HCT116 (cell line): ENCODE data around the gene NFIX. TPM values are rescaled to one million over a fixed set of nuclear protein-coding genes. Genes with fewer than 3 reads are reported as not detected.
A peak's percentile ranks its signal among the peaks of the same experiment; 100 is the strongest.

Experiments
- ATAC-seq: fragments of 200-7000 bp; cut with Tn5 transposase; 2 replicates; pipeline ENCODE4 v1.9.1; 2020; ENCODE audit warnings: mild to moderate bottlenecking, moderate library complexity
- BruUV-seq: library from RNA; stranded (reverse); fragments of 400-500 nt; replicated peaks from 2 replicates; lab custom pipeline; 2021; lab: Mats Ljungman, UMichigan
- CTCF ChIA-PET: fragments of 300-600 bp; sonication (Branson Sonifier 250); formaldehyde crosslinking; loops from one replicate; lab custom pipeline; 2021; ENCODE audit warnings: antibody characterized with exemption; lab: Charles Lee
- POLR2A ChIA-PET: fragments of 300-600, 350-600 bp; sonication (Branson Sonifier 250); formaldehyde crosslinking; loops from one replicate; lab custom pipeline; 2021; ENCODE audit warnings: antibody characterized with exemption; lab: Charles Lee
- RAD21 ChIA-PET, 2 experiments: fragments of 300-600 bp; sonication (Branson Sonifier 250); formaldehyde crosslinking; loops; one replicate each; lab custom pipeline; 2023; ENCODE audit warnings: low total read pairs in 2 of 2; ENCODE audit not compliant: uncharacterized antibody in 2 of 2, unreplicated experiment in 2 of 2, low non-redundant PET in 1 of 2; lab: Charles Lee
- DNase-seq: peaks from one replicate; pipeline ENCODE4 v3.0.0-alpha.2; 2010; ENCODE audit warnings: low read depth, low spot score
- H2AFZ ChIP-seq: fragments of 200-600 bp; shearing (Covaris generic), sonication (generic); 2 replicates; pipeline ENCODE4 v1.6.1; 2017; ENCODE audit warnings: low read depth, mixed run types, mixed read lengths, antibody characterized with exemption, low read length; ENCODE audit not compliant: poor library complexity, severe bottlenecking
- H3K27ac ChIP-seq: 2 replicates; pipeline ENCODE4 v1.5.1; 2012; ENCODE audit warnings: low read depth, low read length
- H3K27me3 ChIP-seq: fragments of 200-600 bp; sonication (generic); 2 replicates; pipeline ENCODE4 v1.6.1; 2016; ENCODE audit warnings: mixed run types, low read length, mixed read lengths; ENCODE audit not compliant: insufficient read depth
- H3K36me3 ChIP-seq, 2 experiments: fragments of 200-500 bp in 1 of 2; fragments of 200-600 bp in 1 of 2; sonication (Bioruptor generic) in 1 of 2; sonication (generic) in 1 of 2; 2 replicates each; pipeline versions ENCODE4 v1.5.1 to v1.6.1; 2014 to 2016; ENCODE audit warnings: low read length in 2 of 2, inconsistent platforms in 1 of 2, mixed read lengths in 1 of 2, mixed run types in 1 of 2; ENCODE audit not compliant: insufficient read depth in 2 of 2, control insufficient read depth in 1 of 2
- H3K4me1 ChIP-seq, 2 experiments: fragments of 200-600 bp in 1 of 2; sonication (generic) in 1 of 2; 2 replicates each; pipeline versions ENCODE4 v1.5.1 to v1.6.1; 2012 to 2017; ENCODE audit warnings: low read length in 2 of 2, inconsistent platforms in 1 of 2, mild to moderate bottlenecking in 1 of 2, mixed read lengths in 1 of 2, mixed run types in 1 of 2, moderate library complexity in 1 of 2; ENCODE audit not compliant: insufficient read depth in 2 of 2, control insufficient read depth in 1 of 2
- H3K4me2 ChIP-seq: fragments of 200-600 bp; sonication (generic); 2 replicates; pipeline ENCODE4 v1.6.1; 2017; ENCODE audit warnings: mixed run types, low read length, mixed read lengths
- H3K4me3 ChIP-seq, 2 experiments: fragments of 200-600 bp in 1 of 2; sonication (generic) in 1 of 2; replicated peaks in 1 of 2; 2 replicates each; pipeline ENCODE4 v1.5.1; 2011 to 2016; ENCODE audit warnings: low read length in 2 of 2, control low read depth in 1 of 2, low read depth in 1 of 2, mild to moderate bottlenecking in 1 of 2, mixed read lengths in 1 of 2, mixed run types in 1 of 2
- H3K79me2 ChIP-seq: fragments of 200-600 bp; sonication (generic); 2 replicates; pipeline ENCODE4 v1.6.1; 2017; ENCODE audit warnings: mild to moderate bottlenecking, mixed run types, low read length, moderate library complexity, mixed read lengths; ENCODE audit not compliant: insufficient read depth
- H3K9ac ChIP-seq: fragments of 200-600 bp; sonication (generic); 2 replicates; pipeline ENCODE4 v1.6.1; 2016; ENCODE audit warnings: low read length, mixed read lengths
- H3K9me2 ChIP-seq: fragments of 200-600 bp; sonication (generic), shearing (Covaris generic); 2 replicates; pipeline ENCODE4 v1.6.1; 2017; ENCODE audit warnings: mixed run types, mild to moderate bottlenecking, moderate library complexity; ENCODE audit not compliant: insufficient read depth
- H3K9me3 ChIP-seq, 2 experiments: fragments of 200-500 bp in 1 of 2; fragments of 200-600 bp in 1 of 2; sonication (Bioruptor generic) in 1 of 2; sonication (generic) in 1 of 2; 2 replicates each; pipeline ENCODE4 v1.6.1; 2014 to 2017; ENCODE audit warnings: low read length in 2 of 2, mixed read lengths in 2 of 2, inconsistent platforms in 1 of 2, low read depth in 1 of 2, mild to moderate bottlenecking in 1 of 2, mixed run types in 1 of 2, moderate library complexity in 1 of 2; ENCODE audit not compliant: control insufficient read depth in 1 of 2, insufficient read depth in 1 of 2
- H4K20me1 ChIP-seq: fragments of 200-600 bp; sonication (generic), shearing (Covaris generic); 2 replicates; pipeline ENCODE4 v1.6.1; 2017; ENCODE audit warnings: mixed run types, mild to moderate bottlenecking, moderate library complexity; ENCODE audit not compliant: insufficient read depth
- CBX3 ChIP-seq: IDR thresholded peaks from 2 replicates; pipeline ENCODE4 v1.6.1; 2012; ENCODE audit warnings: low read depth
- CEBPB ChIP-seq: IDR thresholded peaks from 2 replicates; pipeline ENCODE4 v1.6.1; 2012; ENCODE audit warnings: low read depth
- EGR1 ChIP-seq: IDR thresholded peaks from 2 replicates; pipeline ENCODE4 v1.6.1; 2012; ENCODE audit warnings: low read depth
- ELF1 ChIP-seq: IDR thresholded peaks from 2 replicates; pipeline ENCODE4 v1.6.1; 2012; ENCODE audit warnings: low read depth, borderline replicate concordance
- EZH2 ChIP-seq: fragments of 200-600 bp; sonication (generic); IDR thresholded peaks from 2 replicates; pipeline ENCODE4 v1.6.1; 2017; ENCODE audit warnings: antibody characterized with exemption, mixed run types
- EZH2phosphoT487 ChIP-seq: fragments of 200-600 bp; IDR thresholded peaks from 2 replicates; pipeline ENCODE4 v1.6.1; 2018; ENCODE audit warnings: antibody characterized with exemption, borderline replicate concordance
- POLR2AphosphoS5 ChIP-seq: IDR thresholded peaks from 2 replicates; pipeline ENCODE4 v1.6.1; 2011; ENCODE audit warnings: mild to moderate bottlenecking, low read depth, low read length, moderate library complexity
- RAD21 ChIP-seq: IDR thresholded peaks from 2 replicates; pipeline ENCODE4 v1.6.1; 2012; ENCODE audit warnings: low read depth, mild to moderate bottlenecking
- SP1 ChIP-seq: IDR thresholded peaks from 2 replicates; pipeline ENCODE4 v1.6.1; 2012; ENCODE audit warnings: low read depth
- SRF ChIP-seq: IDR thresholded peaks from 2 replicates; pipeline ENCODE4 v1.6.1; 2012; ENCODE audit warnings: low read depth
- TCF7L2 ChIP-seq: IDR thresholded peaks from 2 replicates; pipeline ENCODE4 v1.7.0; 2011; ENCODE audit warnings: borderline replicate concordance, inconsistent platforms; ENCODE audit not compliant: insufficient read depth, insufficient read length; ENCODE audit errors: extremely low read depth
- YY1 ChIP-seq: IDR thresholded peaks from 2 replicates; pipeline ENCODE4 v1.6.1; 2011; ENCODE audit warnings: low read length, low read depth, moderate library complexity, mild to moderate bottlenecking; ENCODE audit not compliant: insufficient replicate concordance; ENCODE audit errors: extremely low read depth
- ZFX ChIP-seq: fragments of 450-650 bp; IDR thresholded peaks from 2 replicates; pipeline ENCODE4 v1.6.1; 2017
- ZNF274 ChIP-seq: fragments of 200-500 bp; sonication (Bioruptor generic); IDR thresholded peaks from 2 replicates; pipeline ENCODE4 v1.6.1; 2014; ENCODE audit warnings: mild to moderate bottlenecking, low read depth, low read length, inconsistent platforms
- intact Hi-C: fragments of 100-400 bp; cut with micrococcal nuclease; formaldehyde crosslinking; loops from 2 replicates; pipeline ENCODE4 v1.10.0; 2022
- total RNA-seq: library from RNA; stranded (reverse); gene quantifications from one replicate; pipeline ENCODE4 v1.2.1, GENCODE V29; 2021; ENCODE audit not compliant: unreplicated experiment
- TF ChIP-seq, protein P1 (sequence below): IDR thresholded peaks from 2 replicates; pipeline ENCODE4 v1.6.1; 2012; ENCODE audit warnings: low read depth
- TF ChIP-seq, protein P2 (sequence below): IDR thresholded peaks from 2 replicates; pipeline ENCODE4 v1.6.1; 2012
- TF ChIP-seq, protein P3 (sequence below): IDR thresholded peaks from 2 replicates; pipeline ENCODE4 v1.6.1; 2011; ENCODE audit warnings: mild to moderate bottlenecking, low read length, moderate library complexity; ENCODE audit not compliant: insufficient replicate concordance; ENCODE audit errors: extremely low read depth
- TF ChIP-seq, protein P4 (sequence below): IDR thresholded peaks from 2 replicates; pipeline ENCODE4 v1.6.1; 2012

Gene NFIX
- total RNA-seq, 1 experiment from 2014 or later, result 34.8 TPM

DNA sequence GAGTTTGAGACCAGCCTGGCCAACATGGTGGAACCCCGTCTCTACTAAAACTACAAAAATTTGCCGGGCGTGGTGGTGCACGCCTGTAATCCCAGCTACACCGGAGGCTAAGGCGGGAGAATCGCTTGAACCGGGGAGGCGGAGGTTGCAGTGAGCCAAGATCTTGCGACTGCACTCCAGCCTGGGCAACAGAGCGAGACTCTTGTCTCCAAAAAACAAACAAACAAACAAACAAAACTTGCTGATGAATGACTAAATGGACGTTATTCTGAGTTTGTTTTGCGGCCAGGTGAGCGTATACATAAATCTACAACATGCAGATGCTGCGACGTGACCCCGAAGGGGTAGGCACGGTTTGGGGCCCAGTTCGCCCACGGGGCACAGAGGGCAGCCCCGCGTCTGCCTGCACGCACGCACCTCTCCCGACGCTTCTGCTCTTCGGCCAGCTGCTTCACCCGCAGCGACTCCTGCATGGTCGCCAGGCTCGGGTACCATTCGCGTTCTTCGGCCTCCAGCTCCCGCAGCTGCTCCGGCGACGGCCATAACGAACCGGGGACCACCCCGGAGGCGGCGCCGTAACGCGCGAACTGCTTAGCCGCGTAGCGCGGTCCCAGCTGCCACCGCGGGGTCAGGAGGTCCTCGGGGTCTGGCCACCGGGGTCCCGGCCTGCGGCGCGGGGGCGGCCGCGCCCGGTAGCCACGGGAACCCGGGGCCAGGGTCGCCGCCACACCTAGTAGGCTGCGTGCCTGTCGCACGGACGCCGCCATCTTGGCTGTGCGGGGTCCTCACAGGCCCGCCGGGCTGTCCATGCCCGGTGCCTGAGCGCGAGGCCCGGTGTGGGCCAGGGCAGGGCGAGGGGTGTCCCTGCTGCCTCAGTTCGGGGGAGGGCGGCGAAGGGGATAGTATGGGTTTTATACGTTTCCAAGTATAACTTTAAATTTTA lies 38.6 kb upstream of the NFIX start, which contains the start of gene GADD45GIP1:
Gene GADD45GIP1 (minus strand): TSS at position 778 of the 943 bp plus-strand sequence. CDS start 11 bp downstream, at position 767.
- DNase-seq (peak; percentile 67), ATAC-seq (peak; percentile 91)
- H3K27me3 ChIP-seq, result no peaks in the 10 kb centered on the region
- H4K20me1 ChIP-seq, result no peaks in the 10 kb centered on the region; the same call in 1 of the 2 replicates
- intact Hi-C loops, result no loop called here
- peak within 1 kb of the TSS; percentile 98 for H3K27ac ChIP-seq
- H3K9me2 ChIP-seq, result no peaks in the 10 kb centered on the region
- peaks cover 9 to 29% of the 10 kb centered on the region in 2 experiments for H3K4me1 ChIP-seq
- H3K9ac ChIP-seq, result peak within 1 kb of the TSS; percentile 97
- H3K79me2 ChIP-seq, result peaks cover 45% of the 10 kb centered on the region
- no peaks in the 10 kb centered on the region for H3K9me3 ChIP-seq
- BruUV-seq, result no TSS peak
- peak within 1 kb of the TSS; percentile 75 to 92 for H3K4me3 ChIP-seq
- CTCF ChIA-PET, result interaction anchor here (3.6 kb wide), 1 partner anchor 9 kb away, joined by 15 read pairs; no protein-coding TSS in a partner anchor
- RAD21 ChIA-PET, result interaction anchor here in 1 of 2 experiments (0.6 kb wide), 1 partner anchor 194 kb away, joined by 4 read pairs; the partner anchor contains the start of genes IER2 and STX10
- peak within 1 kb of the TSS; percentile 68 for H2AFZ ChIP-seq
- POLR2A ChIA-PET, result interaction anchor here (2.0 kb wide), 1 partner anchor 11 kb away, joined by 8 read pairs; the partner anchor contains the start of gene RAD23A
- peaks cover 7 to 27% of the 10 kb centered on the region in 2 experiments; a peak in 2 of 4 replicates for H3K36me3 ChIP-seq
- peak within 1 kb of the TSS; percentile 86 for H3K4me2 ChIP-seq
- TF ChIP-seq ZFX (peak; percentile 96), ELF1 (no peak), EZH2 (no peak), TCF7L2 (no peak), EZH2phosphoT487 (no peak), POLR2AphosphoS5 (peak; percentile 95), EGR1 (peak; percentile 55), RAD21 (no peak), CBX3 (peak; percentile 78; the same call in 1 of the 2 replicates), YY1 (peak; percentile 96), SP1 (0 out of 2 replicates have a peak, but pooled peaks have one; percentile 25), SRF (no peak), CEBPB (no peak), ZNF274 (no peak)
- TF ChIP-seq, protein P1, sequence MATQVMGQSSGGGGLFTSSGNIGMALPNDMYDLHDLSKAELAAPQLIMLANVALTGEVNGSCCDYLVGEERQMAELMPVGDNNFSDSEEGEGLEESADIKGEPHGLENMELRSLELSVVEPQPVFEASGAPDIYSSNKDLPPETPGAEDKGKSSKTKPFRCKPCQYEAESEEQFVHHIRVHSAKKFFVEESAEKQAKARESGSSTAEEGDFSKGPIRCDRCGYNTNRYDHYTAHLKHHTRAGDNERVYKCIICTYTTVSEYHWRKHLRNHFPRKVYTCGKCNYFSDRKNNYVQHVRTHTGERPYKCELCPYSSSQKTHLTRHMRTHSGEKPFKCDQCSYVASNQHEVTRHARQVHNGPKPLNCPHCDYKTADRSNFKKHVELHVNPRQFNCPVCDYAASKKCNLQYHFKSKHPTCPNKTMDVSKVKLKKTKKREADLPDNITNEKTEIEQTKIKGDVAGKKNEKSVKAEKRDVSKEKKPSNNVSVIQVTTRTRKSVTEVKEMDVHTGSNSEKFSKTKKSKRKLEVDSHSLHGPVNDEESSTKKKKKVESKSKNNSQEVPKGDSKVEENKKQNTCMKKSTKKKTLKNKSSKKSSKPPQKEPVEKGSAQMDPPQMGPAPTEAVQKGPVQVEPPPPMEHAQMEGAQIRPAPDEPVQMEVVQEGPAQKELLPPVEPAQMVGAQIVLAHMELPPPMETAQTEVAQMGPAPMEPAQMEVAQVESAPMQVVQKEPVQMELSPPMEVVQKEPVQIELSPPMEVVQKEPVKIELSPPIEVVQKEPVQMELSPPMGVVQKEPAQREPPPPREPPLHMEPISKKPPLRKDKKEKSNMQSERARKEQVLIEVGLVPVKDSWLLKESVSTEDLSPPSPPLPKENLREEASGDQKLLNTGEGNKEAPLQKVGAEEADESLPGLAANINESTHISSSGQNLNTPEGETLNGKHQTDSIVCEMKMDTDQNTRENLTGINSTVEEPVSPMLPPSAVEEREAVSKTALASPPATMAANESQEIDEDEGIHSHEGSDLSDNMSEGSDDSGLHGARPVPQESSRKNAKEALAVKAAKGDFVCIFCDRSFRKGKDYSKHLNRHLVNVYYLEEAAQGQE, result no peak
- TF ChIP-seq, protein P2, sequence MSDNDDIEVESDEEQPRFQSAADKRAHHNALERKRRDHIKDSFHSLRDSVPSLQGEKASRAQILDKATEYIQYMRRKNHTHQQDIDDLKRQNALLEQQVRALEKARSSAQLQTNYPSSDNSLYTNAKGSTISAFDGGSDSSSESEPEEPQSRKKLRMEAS, result peak; percentile 83
- TF ChIP-seq, protein P3, sequence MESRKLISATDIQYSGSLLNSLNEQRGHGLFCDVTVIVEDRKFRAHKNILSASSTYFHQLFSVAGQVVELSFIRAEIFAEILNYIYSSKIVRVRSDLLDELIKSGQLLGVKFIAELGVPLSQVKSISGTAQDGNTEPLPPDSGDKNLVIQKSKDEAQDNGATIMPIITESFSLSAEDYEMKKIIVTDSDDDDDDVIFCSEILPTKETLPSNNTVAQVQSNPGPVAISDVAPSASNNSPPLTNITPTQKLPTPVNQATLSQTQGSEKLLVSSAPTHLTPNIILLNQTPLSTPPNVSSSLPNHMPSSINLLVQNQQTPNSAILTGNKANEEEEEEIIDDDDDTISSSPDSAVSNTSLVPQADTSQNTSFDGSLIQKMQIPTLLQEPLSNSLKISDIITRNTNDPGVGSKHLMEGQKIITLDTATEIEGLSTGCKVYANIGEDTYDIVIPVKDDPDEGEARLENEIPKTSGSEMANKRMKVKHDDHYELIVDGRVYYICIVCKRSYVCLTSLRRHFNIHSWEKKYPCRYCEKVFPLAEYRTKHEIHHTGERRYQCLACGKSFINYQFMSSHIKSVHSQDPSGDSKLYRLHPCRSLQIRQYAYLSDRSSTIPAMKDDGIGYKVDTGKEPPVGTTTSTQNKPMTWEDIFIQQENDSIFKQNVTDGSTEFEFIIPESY, result peak; percentile 39
- TF ChIP-seq, protein P4, sequence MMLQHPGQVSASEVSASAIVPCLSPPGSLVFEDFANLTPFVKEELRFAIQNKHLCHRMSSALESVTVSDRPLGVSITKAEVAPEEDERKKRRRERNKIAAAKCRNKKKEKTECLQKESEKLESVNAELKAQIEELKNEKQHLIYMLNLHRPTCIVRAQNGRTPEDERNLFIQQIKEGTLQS, result no peak
